NCI-H82 treated with DMSO at 0.1 percent for 48 hours (cell line): ENCODE data around the gene PTPN20.
A peak's percentile ranks its signal among the peaks of the same experiment; 100 is the strongest.
"Not testable (repeated sequence)": the region's sequence is repeated elsewhere in the genome, so short reads cannot be mapped to it uniquely, and the experiment has no call there.

Experiments
- DNase-seq: peaks from one replicate; lab custom pipeline; 2025; ENCODE audit not compliant: unreplicated experiment; lab: John Stamatoyannopoulos, UW

Gene PTPN20

DNA sequence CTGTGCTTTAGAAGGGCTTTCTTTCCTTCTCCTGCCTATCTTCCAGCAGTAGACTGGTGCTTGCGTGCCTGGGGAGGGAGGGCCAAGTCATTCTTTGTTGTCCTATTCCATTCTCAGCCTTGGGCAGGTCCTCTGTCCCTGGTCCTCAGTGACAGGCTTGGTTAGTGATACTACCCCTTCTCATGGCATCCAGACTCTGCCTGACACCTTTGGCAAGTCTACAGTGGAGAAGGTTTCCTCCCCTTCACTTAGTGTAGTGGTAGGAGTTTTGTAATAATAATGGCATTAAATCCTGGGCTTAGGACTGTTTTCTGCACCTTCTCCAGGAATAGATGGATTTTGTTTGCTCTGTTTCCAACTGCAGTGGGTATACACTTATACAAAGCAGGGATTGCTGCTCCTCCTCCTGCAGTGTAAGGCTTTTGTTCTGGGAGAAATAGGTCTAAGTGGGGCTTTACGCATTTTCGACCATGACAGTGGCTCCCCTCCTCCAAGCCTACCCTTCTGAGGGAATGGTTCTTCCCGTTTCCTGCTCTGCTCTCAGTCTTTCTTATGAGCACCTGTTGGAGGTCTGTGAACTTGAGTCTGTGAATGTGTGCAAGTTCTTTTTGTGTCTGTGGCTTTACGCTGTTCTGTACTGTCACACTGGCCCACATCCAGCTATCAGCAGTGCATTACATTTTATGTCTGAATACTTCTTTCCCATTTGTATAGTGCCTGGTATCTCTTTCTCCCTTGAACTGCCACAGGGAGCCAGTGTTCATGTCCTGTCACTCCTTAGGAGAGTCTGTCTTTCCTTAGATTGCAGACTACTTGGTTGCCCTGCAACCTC lies 37.7 kb downstream of the PTPN20 start:
- DNase-seq, result not testable (repeated sequence)

- DNase-seq, result not testable (repeated sequence)
These were observed 41.3 kb downstream of the PTPN20 start for GRCh38 chr10:46952540-46952939.

DNA sequence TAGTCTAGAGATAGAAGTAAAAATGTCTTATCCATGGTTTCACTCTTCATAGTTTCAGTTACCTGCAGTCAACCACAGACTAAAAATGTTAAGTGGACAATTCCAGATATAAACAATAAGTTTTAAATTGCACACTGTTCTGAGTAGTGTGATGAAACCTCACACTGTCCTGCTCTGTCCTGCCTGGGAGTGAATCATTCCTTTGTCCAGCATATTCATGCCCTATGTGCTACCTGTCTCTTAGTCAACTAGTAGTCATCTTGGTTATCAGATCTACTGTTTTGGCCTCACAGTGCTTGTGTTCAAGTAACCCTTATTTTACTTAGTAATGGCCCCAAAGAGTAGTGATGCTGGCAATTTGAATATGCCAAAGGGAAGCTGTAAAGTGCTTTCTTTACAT lies 49.5 kb downstream of the PTPN20 start:
- not testable (repeated sequence) for DNase-seq

- DNase-seq, result not testable (repeated sequence)
These were observed 52.1 kb downstream of the PTPN20 start for GRCh38 chr10:46963356-46963755.

DNA sequence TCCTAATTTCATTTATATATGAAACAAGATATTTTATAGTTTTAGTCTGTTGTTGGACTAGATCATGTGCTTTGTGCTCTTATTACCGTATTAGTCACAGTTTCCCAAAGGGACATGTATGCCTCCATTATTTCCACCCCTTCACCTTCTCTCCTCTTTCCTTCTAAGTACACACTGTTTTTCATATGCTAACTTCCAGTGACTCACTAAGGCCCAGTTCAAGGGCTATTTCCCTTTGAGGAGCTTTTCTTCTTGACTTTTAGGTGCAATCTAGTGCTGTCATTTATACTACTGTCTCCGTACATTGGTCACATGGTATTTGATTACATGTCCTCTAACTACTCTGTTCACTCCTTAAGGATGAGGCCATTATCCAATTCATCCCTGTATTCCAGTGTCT lies 55.8 kb downstream of the PTPN20 start:
- not testable (repeated sequence) for DNase-seq

- not testable (repeated sequence) for DNase-seq
These were observed 69.0 kb downstream of the PTPN20 start for GRCh38 chr10:46980223-46980622.

DNA sequence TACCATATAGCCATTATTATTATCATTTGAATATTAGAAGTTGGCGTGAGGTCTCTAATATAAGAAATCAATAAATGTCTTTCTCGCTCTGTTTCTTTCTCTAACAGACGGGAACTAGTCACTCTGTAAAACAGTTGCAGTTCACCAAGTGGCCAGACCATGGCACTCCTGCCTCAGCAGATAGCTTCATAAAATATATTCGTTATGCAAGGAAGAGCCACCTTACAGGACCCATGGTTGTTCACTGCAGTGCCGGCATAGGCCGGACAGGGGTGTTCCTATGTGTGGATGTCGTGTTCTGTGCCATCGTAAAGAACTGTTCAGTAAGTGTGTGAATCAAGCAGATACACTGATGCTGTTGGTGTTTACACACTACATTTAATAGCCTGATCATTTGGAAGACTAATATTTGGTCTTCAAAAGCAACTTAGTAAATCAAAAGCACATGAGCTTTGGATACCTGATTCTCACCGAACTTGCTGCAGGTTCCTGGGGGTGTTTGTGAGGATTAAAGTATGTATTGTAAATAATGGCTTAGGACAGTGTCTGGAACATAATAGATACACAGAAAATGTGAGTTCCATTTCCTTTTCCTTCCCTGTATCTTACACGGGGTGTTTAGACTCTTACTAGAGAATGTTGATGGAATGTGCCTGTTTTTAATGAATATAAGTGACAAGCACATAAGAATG lies 76.2 kb downstream of the PTPN20 start:
- DNase-seq, result not testable (repeated sequence)

- DNase-seq, result peak; percentile 65
These were observed 81.8 kb downstream of the PTPN20 start for GRCh38 chr10:46992803-46993561.

GRCh38 chr10:46995234-46995633 lies 84.0 kb downstream of the PTPN20 start:
- DNase-seq, result peak; percentile 1

GRCh38 chr10:46998192-46998591 lies 87.0 kb downstream of the PTPN20 start:
- DNase-seq, result no peak

GRCh38 chr10:46998595-46998994 lies 87.4 kb downstream of the PTPN20 start:
- no peak for DNase-seq

GRCh38 chr10:46999217-46999616 lies 88.0 kb downstream of the PTPN20 start:
- no peak for DNase-seq

DNA sequence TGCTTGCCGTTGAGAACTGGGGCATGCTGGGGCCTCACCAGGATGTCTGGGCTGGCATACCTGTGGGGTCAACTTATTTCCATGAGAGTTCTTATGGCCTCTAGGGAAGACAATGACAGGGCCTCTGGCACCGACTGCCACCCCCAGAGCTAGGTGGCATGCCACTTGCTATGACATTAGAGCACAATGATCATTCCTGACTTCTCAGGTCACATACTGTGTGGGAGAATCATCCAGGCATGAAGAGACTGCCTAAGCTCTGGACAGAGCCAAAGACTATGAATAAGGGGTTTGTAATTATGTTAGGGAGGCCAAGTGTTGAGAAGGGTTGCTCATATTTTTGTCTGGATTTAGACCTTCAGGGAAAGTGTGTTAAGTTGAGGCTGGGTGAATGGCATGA lies 97.5 kb downstream of the PTPN20 start:
- DNase-seq, result no peak

DNA sequence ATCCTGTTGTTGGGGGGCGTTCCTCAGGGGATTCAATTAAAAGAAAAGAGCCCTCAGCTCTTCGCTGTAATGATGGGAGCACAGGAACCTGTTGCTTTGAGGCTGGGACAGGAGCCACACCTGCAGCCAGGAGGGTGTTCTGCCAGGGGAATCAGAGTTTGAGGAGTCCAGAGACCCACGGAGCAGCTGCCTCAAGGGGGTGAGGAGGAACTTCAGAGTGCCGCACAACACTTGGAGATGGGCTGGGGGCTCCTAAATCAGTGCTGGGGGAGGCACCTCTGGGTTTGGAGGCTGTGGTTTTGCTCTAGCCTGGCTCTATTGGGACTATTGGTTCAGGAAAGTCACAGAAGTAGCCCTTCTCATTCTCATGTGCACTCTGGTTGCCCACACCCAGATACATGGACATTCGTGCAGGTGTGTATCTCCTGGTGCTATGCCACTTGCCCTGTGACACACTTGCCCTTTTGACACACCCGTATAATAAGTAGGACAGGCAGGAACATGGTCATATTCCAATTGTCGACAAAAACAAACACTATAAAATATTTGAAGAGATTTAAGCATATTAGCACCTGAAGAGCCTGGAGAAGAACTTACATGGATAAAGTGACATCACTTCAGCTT lies 98.1 kb downstream of the PTPN20 start:
- no peak for DNase-seq

DNA sequence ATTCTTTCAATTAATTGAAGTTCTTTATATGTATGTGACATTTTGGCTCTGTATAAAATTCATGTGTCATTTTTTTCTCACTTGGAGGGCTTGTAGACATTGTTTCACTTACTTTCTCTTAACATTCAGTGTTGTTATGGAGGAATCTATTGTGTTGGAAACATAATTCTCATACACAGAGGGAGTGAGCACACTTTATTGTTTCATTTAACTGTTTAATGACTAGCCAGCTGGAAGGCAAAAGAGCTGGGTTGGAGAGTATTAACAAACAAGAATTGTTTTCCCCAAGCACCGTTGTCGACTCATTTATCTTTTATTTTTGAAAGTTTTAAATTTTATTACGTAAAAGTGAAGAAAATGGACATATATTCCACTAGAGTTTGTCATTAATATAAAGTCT lies 98.8 kb downstream of the PTPN20 start:
- DNase-seq, result no peak

DNA sequence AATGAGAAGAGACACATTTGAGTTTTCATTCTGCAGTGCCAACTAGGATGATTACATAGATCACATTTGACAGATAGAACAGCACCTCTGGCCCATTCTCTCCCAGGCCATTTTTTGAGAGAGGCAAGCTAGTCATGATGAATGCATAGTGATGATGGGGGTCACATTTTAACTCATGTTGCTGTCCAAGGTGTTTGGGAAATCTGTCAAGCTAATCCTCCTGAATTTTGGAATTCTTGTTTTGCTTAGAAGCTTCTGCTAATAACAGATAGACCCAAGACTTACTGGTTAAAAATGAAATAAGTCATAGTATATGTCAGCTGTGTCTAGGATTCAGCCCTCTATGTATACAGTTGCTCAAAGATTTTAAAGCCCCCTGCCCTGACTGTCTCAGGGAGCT lies 101.0 kb downstream of the PTPN20 start:
- no peak for DNase-seq

- no peak for DNase-seq
These were observed 102.4 kb downstream of the PTPN20 start for GRCh38 chr10:47013507-47014154.

- no peak for DNase-seq
These were observed 104.2 kb downstream of the PTPN20 start for GRCh38 chr10:47015404-47015803.

- no peak for DNase-seq
These were observed 105.3 kb downstream of the PTPN20 start for GRCh38 chr10:47016564-47016963.

DNA sequence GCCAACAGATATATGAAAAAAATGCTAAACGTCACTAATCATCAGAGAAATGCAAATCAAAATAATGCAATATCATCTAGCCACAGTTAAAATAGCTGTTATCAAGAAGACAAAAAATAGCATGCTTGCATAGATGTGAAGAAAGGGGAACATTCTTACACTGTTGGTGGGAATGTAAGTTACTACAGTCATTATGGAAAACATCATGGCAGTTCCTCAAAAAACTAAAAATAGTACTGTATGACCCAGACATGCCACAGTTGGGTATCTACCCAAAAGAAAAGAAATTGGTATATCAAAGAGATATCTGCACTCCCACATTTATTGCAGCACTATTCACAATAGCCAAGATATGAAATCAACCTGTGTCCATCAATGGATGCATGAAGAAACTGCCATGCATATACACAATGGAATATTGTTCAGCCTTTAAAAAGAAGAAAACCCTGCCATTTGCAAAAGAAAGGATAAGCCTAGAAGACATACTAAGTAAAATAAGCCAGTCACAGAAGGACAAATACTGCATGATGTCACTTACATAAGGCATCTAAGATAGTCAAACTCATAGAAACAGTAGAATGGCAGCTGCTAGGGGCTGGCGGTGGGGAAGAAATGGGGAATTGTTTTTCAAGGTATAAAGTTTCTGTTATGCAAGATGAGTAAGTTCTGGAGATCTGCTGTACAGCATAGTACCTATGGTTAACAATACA lies 107.0 kb downstream of the PTPN20 start:
- DNase-seq, result no peak
